GM21381 (cell line): ENCODE measurements around the gene POTEF.
"Not testable (repeated sequence)": the region's sequence is repeated elsewhere in the genome, so short reads cannot be mapped to it uniquely, and the experiment has no call there.

ENCODE experiments used
- ATAC-seq: cut with Tn5 transposase; IDR thresholded peaks from one replicate; pipeline ENCODE4 v1.9.1; 2021; ENCODE audit warnings: mild to moderate bottlenecking, moderate library complexity; ENCODE audit not compliant: unreplicated experiment

POTEF gene

DNA sequence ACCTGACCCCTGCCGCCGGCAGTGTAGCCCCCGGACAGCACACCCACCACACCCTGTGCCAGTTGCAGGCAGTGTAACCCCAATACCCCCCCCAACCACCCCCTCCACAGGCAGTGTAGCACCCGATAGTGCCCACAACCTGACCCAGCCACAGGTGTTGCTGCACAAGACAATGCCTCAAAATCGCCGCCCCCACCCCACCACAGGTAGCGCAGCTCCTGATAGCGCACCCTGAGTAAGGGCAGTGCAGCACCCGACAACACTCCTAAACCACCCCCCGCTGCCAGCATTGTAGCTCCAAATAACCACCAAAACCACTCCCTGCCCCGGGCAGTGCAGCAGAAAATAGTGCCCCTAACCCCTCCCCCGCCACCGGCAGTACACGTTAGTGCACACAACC is 558 bp downstream of the POTEF start:
- ATAC-seq, result not testable (repeated sequence)

DNA sequence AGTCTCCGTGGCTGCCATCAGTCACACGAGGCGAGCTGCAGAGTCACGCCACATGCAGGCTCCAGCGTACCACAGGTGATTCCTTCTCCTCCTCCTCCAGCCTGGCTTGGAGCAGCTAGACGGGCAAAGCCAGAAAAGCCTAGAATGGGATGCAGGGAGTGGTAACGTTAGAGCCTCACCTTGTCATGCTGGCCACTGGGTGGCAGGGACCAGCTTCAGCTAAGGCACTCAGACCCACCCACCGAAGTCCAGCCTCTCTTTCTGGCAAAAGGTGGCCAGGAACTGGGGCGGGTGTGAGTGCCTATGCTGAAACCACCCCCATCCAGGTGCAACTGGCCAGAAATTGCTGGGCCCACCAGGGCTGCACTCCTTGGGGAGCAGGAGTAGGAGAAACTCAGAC is 1.3 kb downstream of the POTEF start:
- ATAC-seq, result not testable (repeated sequence)

DNA sequence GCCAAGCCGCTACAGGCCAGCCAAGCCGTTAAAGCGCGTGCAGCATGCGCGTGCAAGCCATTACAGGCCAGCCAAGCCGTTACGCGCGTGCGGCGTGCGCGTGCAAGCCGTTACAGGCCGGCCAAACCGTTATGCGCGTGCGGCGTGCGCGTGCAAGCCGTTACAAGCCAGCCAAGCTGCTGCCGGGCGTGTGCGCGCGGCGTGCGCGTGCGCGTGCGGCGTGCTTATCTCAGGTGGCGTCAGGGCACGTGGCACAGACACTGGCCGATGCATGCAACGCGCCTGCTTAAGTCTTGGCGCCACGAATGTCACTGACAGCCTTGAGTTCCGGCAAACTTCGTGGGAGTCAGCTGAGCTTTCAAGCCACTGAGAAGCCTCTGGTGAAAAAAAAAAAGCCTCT is 8.1 kb downstream of the POTEF start:
- not testable (repeated sequence) for ATAC-seq

DNA sequence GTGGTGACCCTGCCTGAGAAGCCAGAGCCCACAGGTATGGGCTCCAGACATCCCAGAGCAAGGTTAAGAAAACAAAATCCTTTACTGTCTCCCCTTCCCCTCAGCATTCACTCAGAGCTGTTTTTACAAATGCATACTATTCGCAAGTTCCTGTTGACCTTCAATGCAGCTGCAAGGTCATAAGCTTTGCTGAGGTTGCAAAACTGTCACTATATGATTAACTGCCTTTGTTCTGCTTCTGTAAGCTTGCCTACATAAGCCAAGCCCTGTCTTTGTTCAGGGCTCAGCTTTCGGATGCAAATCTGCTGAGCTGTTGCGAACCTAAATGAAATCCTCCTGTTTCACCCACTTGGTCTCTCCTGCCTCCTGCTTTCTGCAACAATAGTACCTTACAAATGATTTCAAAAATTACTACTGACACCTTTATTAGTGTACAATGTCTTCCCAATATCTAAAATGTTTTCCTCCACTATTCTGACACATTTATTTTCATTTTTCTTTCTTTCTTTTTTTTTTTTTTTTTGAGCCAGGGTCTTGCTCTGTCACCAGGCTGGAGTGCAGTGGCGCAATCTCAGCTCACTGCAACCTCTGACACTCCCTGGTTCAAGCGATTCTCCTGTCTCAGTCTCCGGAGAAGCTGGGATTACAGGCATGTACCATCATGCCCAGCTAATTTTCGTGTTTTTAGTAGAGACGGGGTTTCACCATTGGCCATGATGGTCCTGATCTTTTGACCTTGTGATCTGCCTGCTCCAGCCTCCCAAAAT is 26.2 kb downstream of the POTEF start:
- ATAC-seq, result not testable (repeated sequence)

DNA sequence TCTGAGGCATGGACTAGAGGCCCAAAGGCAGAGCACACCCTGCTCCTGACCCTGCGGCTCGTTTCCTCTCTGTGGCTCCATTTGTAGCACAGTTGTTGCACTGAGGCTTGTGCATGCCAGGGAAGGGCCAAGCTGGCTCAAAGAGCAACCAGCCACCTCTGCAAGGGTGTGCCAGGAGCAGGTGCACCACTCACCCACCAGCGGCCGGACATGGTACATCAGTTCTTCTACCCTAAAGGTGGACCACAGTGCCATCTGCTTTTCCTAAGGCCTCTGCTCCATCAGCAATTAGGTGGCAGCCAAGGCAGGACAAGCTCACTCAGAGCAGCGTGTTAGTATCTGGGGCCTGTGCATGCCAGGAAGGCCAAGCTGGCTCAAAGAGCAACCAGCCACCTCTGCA is 66.4 kb downstream of the POTEF start:
- not testable (repeated sequence) for ATAC-seq

DNA sequence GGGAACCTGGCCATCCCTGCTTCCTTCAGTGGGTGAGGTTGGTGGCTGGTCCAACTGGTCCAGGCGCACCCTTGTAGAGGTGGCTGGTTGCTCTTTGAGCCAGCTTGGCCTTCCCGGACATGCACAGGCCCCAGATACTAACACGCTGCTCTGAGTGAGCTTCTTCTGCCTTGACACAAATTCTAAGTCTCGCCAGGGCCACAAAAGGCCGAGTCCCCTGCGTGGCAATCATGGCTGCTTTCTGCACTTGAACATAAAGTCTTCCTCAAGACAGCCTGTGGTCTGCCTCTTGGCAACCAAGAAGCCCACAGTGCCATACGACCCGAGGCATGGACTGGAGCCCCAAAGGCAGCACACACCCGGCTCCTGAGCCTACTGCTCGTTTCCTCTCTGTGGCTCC is 69.0 kb downstream of the POTEF start:
- not testable (repeated sequence) for ATAC-seq

DNA sequence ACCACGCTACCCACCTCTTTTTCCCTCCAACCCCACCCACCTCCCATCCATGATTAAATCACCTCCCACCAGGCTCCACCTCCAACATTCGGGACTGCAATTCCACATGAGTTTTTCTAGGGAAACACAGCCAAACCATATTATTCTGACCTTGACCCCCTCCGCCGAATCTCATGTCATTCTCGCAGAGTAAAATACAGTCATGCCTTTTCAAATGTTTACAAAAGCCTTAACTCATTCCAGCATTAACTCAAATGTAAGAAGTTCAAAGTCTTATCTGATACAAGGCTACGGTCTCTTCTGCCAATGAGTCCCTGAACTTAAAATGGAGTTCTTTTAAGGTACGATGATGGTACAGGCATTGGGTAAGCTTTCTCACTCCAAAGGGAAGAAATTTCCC is 72.7 kb downstream of the POTEF start:
- ATAC-seq, result not testable (repeated sequence)

DNA sequence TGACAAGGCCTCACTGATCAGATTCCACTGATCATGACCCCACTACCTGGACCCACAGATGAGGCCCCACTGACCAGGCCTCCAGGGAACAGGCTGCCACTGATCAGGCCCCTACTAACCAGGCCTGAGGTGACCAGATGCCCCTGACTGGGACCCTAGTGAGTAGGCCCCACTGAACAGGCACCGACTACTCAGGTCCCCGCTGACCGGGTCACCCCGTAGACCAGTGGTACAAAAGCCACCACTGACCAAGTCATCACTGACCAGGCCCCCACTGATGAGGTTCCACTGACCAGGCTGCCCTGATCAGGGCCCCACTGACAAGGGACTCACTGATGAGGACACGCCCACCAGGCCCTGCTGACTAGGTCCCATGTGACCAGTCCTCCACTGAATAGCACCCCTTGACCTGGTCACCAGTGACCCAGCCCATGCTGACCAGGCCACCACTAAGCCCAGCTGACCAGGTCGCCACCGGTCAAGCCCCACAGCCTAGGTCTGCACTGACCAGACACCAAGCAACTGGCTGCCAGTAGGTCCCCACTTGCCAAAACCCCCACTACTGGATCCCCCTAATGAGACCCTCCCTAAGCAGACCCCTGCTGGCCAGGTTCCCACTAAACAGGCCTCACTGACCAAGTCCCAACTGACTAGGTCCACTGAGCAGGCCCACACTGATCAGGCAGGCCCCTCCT is 75.7 kb downstream of the POTEF start:
- not testable (repeated sequence) for ATAC-seq

DNA sequence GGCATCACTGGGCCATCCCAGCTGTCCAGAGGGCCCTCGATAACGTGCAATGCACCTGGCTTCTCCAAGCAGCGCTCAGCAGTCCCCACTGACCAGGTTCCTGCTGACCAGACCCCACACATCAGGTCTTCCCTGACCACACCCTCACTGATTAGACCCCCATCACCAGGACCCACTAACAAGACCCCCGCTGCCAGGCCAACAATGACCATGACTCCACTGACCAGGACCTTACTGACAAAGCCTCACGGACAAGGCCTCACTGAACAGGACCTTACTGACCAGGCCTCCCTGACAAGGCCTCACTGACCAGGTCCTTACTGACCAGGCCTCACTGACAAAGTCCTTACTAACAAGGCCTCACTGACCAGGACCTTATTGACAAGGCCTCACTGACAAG is 76.6 kb downstream of the POTEF start:
- not testable (repeated sequence) for ATAC-seq

DNA sequence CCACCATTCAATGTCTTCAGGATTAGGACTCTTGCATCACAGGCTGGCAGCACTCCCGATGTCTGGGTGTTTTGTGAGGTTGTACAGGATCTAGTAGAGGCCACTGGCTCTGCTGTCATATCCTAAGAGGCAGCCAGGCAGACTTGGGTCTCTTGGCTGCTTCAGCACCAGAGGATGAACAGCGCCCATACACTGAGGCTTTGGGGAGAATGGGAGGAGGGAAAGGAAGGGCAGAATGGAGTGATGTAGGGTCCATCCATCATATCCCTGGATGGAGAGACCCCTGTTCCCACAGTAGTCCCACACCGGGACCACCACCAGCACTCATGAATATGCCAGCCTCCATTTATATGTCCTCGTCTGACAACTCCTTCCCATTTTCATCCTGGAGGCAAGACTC is 80.6 kb downstream of the POTEF start:
- not testable (repeated sequence) for ATAC-seq

DNA sequence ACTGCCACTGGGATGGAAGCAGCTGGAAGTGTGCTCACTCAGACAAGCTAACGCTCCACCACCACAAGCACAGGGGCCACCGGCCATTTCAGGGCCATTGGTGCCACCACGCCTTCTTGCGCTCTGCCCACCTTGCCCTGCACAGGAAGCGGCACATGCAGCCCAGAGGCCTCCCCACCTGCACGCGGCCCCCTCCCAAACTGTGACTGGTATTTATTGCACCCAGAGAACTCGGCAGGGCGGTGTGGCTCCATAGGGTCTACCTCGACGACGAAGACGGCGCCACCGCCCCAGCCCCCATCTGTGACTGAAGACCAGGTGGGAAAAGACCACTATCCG is 90.8 kb downstream of the POTEF start:
- ATAC-seq, result not testable (repeated sequence)

DNA sequence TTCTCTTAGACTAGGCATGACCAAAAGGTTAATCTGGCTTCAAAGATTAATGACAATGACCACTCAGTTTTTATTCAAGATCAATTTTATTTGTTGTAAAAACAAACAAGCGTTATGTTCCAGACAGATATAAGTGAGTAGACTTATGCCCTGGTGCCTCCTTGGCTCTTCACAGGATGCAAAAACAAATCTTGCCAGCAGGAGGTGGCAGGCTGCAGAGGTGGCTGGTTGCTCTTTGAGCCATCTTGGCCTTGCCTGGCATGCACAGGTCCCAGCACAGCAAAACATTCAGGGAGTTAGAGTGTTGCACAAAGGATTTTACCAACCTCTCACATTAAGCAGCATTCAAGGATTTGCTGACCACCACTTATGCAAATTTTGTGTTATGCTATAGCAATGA is 103.1 kb downstream of the POTEF start:
- ATAC-seq, result not testable (repeated sequence)
